Measurements from ENCODE around the gene EPHA1.

DNA sequence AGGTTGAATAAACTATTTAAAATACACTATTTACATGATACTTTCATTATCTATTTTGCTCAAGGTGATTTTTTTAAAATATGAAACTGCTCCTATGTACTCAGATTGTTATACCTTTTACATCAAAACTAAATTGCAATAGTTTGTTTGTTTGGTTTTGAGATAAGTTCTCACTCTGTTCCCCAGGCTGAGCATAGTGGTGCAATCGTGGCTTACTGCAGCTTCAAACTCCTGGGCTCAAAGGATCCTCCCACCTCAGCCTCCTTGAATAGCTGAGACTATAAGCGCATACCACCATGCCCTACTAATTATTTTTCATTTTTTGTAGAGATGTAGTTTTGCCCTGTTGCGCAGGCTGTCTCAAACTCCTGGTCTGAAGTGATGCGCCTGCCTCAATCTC is 47.3 kb upstream of the EPHA1 start:
- TF ChIP-seq ELF4 (IDR thresholded peaks at IDR 0.05) = no peak
- no peak for TF ChIP-seq CTBP1 (IDR thresholded peaks at IDR 0.05; ENCODE audit: borderline replicate concordance)
- no peak for TF ChIP-seq TARDBP (IDR thresholded peaks at IDR 0.05)
- TF ChIP-seq HDGF (IDR thresholded peaks at IDR 0.05; ENCODE audit: borderline replicate concordance) = no peak
- no peak for TF ChIP-seq SUZ12 (IDR thresholded peaks at IDR 0.05)
- no peak for TF ChIP-seq BHLHE40 (IDR thresholded peaks at IDR 0.05; ENCODE audit: borderline replicate concordance)
- TF ChIP-seq ZNF384 (IDR thresholded peaks at IDR 0.05) = no peak
- no peak for TF ChIP-seq FOXA1 (IDR thresholded peaks at IDR 0.05)
- no peak for TF ChIP-seq LEF1 (IDR thresholded peaks at IDR 0.05; ENCODE audit: borderline replicate concordance)
- TF ChIP-seq FOXK2 (IDR thresholded peaks at IDR 0.05) = no peak
- TF ChIP-seq ARNT (IDR thresholded peaks at IDR 0.05) = no peak
- no peak for TF ChIP-seq FOXM1 (IDR thresholded peaks at IDR 0.05; ENCODE audit: borderline replicate concordance)

All from HEK293T (cell line).